Measurements from ENCODE around the gene TAX1BP1.

TAX1BP1 gene

DNA sequence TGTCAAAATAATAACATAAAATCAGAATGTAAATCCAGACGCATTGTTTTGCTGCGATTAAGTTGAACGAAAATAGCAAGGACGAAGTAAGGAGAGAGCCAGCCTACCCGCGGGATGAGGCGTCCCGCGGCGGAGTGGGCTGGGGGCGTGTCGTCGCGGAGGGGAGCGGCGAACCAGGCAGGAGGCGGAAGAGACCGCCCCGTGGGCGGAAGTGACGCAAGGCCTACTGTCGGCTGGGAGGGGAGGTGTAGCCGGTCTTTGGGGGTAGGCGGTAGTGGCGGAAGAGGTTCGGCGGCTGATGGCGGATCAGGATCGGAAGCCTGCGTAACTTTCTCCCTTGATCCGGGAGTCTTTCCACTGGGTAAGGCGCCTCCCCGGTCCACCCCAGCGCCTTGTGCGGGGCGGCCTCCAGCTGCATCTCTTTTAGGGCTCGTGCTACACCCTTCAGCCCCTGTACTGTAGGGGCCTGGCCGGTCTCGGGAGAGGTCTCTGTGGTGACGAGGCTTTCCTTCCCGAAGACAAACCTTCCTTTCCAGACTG is at the start of gene TAX1BP1:
TAX1BP1 (plus strand) TSS at position 254 of the 540 bp plus-strand sequence. CDS start 8,363 bp downstream, outside the sequence.
- DNase-seq (ENCODE audit: low read depth), result peak; percentile 70

DNA sequence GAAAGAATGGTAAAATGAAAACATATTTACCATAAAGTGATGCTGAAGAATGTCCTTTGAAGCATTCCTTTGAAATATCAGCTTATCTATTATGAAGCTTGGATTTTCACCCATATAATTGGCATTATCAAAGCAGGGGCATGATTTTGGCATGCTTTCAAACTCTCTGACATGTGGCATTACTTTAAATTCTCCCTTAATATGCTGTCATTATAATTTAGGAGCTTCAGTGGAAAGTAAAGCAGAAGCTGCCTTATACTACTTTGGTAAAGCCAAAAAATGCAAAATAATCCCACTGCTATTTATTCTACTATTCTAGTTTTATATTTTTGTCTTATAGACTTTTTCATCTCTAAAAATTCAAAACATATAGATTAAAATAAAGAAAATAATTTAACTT is 49.3 kb upstream of the TAX1BP1 start:
- no peak for DNase-seq (ENCODE audit: low read depth)

DNA sequence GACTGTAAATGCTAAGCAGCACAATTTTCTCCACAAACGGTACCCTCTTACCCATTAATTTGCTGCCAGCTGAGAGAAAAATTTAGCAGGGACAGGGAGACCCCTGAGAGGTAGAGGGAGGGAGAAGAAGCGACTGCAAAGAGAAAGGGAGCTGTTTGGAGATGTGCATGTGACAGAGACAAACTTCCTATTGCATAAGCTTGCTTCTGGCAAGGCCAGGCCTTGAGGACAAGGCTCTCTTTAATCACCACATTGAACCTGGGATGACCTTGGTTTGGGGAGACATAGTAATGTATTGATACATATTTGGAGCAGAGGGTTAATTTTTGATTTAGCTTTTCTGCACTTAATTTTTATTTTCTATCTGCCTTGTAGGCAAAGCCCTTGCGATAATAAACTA is 46.2 kb upstream of the TAX1BP1 start:
- DNase-seq (ENCODE audit: low read depth), result no peak

DNA sequence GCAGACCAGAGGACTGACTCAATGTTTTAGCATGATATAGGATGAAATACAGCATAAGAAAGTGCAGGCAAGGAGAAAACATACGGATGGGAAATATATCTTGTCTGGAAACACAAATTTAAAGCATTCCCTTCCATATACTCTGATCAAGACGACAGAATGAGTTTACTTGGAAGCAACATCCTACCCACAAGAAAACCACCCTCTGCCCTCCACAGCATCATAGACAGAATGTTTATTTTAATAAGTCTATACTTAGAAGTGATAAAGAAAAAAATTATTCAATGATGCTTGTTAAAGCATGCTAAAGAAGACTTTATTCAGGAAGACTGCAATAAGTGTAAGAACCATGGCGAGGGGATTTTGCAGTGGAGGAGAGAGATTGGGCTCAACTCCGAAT is 44.9 kb upstream of the TAX1BP1 start:
- no peak for DNase-seq (ENCODE audit: low read depth)

DNA sequence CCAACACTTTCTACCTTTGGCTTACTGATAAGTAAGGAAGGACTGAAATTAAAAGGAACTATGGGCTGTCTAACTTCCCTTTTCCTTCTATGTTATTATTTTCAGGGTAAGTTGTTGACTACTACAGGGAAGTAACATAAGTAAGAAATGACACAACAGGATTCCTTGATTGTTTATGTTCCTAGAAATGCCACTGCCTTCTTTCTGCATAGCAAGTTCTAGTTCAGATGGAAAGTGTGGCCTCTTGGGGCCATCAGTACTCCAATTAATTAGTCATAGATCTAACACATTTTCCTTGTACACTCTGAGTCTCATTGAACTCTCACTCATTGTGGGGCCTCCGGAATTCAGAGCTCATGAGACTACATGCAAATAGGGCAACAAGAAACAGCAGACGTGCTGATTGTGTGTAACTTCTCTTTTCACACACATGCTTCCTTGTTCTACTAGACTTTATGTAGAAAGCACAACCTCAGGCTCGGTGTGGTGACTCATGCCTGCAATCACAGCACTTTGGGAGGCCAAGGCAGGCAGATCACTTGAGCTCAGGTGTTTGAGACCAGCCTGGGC is 42.0 kb upstream of the TAX1BP1 start:
- no peak for DNase-seq (ENCODE audit: low read depth)

DNA sequence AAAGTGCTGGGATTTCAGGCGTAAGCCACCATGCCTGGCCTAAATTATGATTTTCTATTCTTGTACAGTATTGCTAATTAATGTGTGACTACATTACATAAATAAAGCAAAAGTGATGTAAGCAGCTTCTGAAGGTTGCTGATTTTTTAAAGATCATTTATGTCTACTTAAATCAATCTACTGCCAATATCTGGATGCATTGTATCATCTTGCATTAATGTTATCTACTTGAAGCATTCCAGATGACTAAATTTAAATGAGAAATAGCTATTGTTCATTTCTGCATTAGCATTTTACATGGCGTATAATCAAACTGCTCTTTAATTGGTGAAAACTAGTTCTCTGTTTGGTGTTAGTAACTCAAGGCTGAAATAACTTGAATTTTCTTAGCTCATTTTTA is 40.2 kb upstream of the TAX1BP1 start:
- no peak for DNase-seq (ENCODE audit: low read depth)

DNA sequence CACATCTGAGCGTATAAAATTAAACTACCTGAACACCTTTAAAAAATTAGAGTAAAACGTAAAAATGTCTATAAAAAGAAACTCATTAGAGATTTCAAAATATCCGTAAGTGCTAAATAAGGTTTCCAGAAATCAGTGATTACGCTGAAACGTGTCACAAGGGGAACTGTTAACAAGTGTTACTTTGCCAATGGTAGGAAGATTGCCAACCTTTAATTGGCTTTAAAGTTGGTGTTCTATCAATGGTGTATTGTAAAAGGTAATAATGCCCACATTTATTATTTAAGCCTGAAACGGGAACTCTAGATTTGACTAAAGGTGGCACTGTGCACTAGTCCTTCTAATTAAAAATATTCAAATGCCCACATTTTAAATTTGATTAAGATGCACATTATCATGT is 39.5 kb upstream of the TAX1BP1 start:
- DNase-seq (ENCODE audit: low read depth), result no peak

DNA sequence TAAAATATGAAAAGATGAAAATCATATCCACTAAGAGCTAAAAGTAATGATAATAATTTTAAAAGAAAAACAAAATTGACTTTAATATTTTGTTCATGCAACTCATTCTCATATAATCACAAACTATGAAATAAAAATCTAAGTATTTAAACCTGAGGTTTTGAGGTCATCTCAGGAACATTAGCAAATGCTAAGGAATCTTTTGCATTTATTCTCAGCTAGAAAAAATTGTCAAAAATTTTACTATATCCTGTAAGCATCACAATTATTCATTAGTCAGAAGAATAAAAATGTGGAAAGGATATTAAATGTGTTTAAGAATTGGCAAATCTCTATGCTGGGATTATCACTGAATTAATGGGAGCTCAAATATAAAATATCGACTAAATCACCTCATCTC is 36.8 kb upstream of the TAX1BP1 start:
- no peak for DNase-seq (ENCODE audit: low read depth)

DNA sequence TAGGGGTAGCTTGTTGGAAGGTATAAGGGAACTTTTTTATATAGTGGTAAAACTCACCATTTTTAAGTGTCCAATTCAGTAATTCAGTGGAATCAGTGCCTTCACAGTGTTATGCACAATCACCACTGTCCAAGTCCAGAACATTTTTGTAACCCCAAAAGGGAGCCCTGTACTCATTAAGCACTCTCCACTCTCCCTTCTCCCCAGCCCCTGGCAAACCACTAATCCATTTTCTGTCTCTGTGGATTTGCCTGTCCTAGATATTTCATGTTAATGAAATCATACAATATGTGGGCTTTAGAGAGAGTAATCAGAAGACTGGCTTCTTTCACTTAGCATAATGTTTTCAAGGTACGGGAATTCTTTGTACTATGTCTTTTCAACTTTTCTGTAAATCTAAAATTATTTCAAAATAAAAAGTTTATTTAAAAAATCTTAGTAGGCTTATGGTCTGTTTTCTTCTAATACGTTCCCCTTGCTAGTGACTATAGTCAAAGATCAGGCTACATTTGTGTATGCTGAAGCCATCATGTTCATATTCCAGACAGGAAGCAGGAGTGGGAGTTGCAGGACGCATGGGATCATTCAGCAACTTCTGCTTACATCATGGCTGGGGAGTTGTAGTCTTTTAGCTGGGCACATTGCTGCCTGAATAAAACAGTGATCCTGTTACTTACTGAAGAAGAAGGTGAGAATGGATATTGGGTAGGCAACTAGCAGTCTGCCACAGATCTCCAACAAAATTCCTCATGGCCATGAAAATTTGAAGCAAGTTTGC is 35.4 kb upstream of the TAX1BP1 start:
- DNase-seq (ENCODE audit: low read depth), result no peak

DNA sequence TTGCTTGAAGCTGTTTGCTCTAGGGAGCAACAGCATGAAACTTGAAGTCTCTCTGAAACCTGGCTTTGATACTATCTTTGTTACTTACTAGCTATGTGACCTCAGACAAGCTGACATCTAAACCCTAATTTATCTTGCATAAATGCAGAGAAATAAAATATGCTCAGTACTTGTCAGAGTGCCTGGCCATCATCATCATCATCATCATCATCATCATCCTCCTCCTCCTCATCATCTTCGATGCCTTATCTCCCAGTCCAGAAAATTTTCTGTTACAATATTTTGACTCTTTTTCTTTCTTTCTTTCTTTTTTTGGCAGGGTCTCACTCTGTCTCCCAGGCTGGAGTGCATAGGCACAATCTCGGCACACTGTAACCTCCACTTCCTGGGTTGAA is 34.8 kb upstream of the TAX1BP1 start:
- no peak for DNase-seq (ENCODE audit: low read depth)

DNA sequence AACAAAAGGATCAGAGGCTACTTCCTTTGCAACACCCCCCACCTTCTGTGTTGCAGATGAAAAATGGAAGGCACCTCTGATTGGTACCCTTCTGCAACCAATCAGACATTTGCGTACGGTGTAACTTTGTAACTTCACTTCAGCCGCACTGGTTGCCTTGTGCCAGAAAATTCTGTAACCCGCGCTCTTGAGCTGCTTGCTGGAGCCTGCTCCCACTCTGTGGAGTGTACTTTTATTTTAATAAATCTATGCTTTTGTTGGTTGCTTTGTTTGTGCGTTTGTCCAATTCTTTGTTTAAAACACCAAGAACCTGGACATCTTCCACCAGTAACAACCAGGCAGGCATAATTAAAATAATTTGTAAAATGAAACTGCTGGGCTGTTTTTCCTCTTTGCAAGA is 31.5 kb upstream of the TAX1BP1 start:
- no peak for DNase-seq (ENCODE audit: low read depth)

DNA sequence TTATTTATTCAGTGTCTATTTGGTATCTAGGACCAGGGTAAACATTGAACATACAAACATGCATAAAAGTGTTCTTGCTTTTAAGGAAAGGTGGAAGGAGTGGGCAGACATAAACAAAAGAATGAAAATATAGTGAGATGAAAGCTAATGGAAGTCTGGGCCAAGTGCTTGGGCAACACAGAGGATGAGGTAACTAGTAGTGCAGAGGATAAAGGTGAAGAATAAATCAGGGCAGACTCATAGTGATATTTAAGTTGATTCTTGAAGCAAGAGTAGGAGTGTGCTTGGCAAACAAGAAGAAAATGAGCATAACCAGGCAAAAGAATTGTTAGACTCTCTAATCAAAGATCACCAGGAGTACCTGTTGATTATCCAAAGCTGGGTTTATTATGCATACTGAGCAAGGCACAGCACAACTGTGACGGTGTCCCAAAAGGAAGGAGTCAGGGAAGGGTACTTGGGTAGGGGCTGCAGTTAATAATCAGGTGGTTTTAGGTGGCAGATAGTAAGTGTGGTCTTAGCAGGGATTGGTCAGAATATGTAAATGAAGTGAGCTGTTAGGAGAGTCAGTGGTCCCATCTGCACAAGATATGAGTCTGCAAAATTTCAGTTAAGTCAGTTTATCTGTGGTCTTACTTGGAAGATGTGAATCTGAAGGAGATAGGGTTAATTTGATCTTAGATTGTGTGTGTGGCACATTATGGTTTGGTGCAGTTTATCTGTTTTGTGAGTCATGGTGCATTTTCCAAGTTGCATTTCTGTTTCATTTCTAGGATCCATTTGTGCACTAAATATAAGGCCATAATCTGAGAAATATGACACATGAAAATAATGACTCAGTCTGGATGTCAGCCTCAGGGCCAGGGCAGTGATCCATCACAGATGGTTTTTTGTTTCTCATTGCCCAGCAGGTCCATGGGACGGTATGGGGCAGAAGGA is 30.6 kb upstream of the TAX1BP1 start:
- DNase-seq (ENCODE audit: low read depth), result peak; percentile 71

DNA sequence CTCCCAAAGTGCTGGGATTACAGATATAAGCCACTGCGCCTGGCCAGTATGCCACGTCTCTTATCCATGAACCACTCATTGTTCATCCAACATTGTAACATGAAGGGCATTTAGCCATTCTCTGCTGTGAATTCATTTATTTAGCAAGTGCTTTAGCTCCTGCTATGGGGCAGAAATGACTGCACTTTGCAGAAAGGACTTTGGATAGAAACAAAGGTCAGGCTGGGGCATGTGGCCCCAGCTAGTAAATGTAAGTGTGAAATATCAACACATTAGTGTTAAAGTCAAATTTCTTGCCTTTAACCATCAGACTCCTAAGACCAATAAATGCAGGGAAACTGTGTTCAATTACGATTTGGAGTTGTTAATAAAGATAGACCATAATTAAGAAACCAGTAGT is 27.7 kb upstream of the TAX1BP1 start:
- DNase-seq (ENCODE audit: low read depth), result no peak

DNA sequence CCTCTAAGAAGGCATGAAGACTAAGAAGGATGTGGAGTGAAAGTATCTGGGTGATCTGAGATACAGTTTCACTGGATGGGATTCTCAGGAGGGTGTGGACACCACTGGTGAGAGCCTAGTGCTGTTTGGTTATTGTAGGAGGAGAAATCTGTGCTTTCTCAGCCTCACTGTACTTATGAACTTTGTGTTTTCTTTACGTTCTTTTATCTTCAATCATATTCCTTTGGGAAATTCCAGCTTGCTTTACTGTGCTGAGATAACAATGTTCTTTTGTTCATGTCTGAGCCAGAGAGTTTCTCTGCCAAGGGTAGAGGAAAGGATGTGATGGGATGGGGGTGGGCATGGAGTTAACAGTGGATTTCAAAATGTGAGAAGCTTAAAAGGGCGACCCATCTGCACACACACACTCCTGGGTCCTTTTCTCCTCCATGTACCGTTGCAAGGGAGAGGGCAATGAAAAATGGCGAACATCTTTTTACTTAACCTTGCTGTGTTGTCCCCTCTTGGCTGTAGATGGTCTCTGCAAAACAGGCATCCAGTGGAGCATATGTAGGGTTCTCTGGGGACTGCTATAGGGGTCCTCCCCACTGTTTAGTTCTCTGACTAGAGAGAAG is 25.0 kb upstream of the TAX1BP1 start:
- DNase-seq (ENCODE audit: low read depth), result no peak

DNA sequence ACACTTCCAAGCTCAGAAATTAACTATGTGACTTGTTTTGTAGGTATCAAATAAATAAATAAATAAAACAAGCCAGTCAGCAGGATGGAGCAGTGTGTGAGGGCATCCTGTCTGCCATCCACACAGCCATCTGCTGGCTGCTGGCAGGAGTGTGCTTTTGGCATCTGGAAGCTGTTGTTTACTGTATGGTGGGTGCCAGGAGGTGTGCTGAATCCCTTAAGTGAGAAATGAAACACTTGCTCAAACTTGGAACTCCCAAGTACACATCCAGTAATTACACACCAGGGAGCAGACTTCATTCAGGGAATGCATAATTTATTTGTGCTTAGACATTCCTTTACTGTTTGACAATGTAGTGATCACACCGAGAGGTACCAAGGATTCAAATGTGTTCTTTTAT is 16.9 kb upstream of the TAX1BP1 start:
- DNase-seq (ENCODE audit: low read depth), result no peak

DNA sequence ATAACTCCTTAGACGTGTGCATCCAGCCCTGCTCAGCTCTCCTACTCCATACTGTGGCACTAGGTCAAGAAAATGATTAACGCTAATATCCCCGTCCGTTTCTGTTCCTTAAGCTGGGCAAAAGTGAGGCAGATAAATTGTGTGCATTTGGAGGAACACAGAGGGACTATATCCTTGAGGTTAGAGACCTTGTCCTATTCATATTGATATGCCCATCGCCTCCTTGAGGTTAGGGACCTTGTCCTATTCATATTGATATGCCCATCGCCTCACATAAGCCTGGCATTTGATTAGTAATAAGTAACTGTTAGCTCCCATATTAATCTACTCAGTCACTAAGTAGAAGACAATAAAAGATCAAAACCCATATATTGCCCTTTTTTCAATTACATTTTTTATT is 12.9 kb upstream of the TAX1BP1 start:
- no peak for DNase-seq (ENCODE audit: low read depth)

DNA sequence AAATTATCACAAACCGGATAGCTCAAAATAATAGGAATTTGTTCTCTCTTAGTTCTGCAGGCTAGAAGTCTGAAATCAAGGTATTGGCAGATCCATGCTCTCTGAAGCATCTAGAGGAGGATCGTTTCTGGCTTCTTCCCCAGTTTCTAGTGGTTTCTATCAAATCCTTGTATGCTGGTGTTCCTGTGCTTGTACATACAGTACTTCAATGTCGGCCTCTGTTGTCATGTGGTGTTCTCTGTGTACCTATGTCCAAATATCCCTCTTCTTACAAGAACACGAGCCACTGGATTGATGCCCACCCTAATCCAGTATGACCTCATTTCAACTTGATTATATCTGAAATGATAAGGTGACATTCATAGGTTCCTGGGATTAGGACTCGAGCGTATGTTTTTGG is 9.8 kb upstream of the TAX1BP1 start:
- no peak for DNase-seq (ENCODE audit: low read depth)

DNA sequence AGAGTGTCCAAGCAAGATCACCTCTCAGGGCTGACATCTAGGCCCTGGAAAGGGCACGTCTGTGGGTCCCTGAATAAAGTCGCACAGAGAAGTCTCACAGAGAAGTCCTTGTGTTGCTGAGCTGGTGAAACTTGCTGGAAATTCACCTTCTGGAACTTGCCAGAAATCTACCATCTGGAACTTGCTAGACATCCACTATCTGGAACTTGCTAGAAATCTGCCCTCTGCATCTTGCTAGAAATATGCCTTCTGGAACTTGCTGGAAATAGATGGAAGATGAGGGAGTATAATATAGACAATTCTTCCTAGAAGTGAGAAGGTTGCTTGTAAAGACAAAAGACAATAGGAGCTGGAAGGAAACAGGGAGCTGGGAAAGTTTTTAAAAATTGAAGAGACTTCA is 5.4 kb upstream of the TAX1BP1 start:
- no peak for DNase-seq (ENCODE audit: low read depth)

DNA sequence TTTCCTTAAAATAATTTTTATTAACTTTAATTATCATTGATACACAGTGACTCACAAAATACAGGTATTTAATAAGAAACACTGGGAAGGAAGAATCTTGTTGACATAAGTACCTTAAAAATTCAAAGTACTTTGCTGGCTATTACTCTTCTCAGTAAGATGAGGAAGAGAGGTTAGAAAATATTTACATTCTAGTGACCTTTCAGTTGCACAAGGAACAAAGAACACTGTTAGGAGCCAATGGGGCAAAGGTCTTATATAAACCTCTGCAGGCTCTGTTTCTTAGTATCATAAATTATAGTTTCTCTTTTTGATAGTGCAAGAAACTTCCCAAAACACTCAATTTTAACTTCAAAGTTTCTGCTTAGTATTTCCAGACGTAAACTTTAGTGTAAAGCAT is 4.8 kb upstream of the TAX1BP1 start:
- no peak for DNase-seq (ENCODE audit: low read depth)

DNA sequence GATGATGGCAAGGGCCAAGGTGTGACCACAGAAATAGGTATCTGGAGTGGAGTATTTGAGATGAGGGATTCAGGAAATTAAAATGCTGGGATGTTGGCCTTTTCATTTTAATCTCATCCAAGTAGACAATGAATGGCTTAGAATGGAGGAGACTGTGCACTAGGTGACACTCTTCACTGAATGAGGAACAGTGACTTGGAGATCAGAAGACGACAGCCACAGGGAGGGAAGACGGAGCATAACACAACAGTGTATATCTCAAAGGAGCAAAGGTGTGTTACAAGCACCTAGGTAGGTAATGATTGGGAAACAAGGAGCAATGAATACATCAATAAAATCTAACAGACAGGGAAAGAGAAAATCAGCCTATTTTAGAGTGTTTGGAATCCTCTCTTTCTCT is 4.1 kb upstream of the TAX1BP1 start:
- DNase-seq (ENCODE audit: low read depth), result no peak

DNA sequence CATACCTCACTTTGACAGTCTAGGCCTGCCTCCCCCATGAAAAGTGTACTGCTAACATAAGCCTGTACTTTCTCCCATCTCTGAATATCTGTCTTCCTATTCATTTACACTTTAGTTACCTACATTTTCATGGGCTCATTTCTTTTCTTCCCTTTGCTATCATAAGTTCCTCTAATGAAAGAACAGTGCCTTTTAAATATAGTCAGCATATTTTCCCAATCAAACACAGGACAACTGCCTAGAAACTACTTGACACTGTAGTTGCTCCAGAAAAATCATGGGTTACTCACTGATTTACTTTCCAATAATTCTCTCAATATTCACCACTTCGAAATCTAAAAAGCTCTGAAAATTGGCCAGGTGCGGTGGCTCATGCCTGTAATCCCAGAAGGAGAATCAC is 2.8 kb upstream of the TAX1BP1 start:
- DNase-seq (ENCODE audit: low read depth), result no peak

DNA sequence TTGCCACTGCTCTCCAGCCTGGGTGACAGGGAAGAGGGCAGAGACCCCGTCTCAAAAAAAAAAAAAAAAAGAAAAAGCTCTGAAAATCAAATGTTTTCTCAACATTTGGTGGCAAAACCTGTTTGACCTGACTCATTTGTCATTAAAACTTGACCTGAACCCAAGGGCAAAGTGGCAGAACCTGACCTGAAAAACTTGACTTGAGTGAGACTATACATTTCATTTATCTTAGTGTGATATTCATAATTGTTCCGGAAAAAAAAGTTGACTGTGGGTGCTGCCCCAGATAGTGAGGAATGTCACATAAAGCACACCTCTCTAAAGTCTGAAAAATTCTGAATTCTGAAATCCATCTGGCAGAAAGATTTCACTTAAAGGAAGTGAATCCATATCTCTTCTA is 2.3 kb upstream of the TAX1BP1 start:
- no peak for DNase-seq (ENCODE audit: low read depth)
